AG09319 (cell line): Measurements from ENCODE around the gene ZNF133.

Experiments
- DNase-seq: peaks from one replicate; pipeline ENCODE4 v3.0.0-alpha.2; 2010; ENCODE audit warnings: low read depth; ENCODE audit errors: extremely low read depth
- CTCF ChIP-seq: IDR thresholded peaks from 2 replicates; pipeline ENCODE4 v1.5.1; 2011; ENCODE audit warnings: low read depth, mild to moderate bottlenecking, inconsistent platforms, low read length, moderate library complexity

Gene ZNF133

DNA sequence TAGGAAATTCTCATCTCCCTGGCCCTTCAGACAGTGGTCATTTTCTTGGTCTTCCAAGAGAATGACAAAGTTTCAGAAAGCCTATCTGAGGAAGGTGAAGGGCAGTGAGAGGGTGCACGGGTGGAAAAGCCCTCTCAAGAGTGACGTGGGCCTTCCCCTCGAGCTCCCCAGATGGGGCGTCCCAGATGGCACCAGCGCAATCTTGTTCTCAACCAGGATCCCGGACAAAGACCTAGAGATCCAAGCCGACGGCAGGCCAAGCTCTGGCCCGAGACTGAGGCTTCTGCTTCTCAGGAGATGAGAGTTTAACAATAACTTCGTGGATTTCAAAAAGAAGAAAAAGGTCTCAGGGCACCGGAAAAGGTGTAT is 797 bp upstream of the ZNF133 start:
- no peak for DNase-seq
- TF ChIP-seq CTCF: no peak

DNA sequence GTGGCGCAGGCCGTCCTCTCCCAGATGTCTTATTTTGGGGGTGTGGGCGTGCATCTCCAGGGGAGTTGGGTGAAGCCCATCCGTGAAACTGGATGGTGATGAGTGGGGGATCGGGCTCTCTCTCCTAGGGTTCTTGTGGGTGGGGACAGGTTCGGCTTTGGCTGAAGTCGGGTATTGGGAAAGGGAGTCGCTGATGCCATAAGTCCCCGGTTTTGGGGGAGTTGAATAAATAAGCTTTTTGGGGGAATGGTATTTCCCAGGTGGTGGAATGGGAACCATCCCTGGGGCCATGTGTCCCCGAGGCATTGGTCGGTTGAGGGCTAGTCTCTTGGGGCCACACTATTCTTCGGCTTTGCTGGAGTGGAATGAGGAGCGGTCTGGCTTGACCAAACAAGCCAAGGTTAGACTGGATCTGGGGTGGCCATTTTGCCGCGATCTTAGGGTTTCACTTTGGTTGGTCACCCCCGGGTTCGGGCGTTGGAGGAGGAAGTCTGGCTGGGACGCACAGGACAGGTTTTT is 481 bp downstream of the ZNF133 start:
- TF ChIP-seq CTCF: no peak
- DNase-seq: no peak

DNA sequence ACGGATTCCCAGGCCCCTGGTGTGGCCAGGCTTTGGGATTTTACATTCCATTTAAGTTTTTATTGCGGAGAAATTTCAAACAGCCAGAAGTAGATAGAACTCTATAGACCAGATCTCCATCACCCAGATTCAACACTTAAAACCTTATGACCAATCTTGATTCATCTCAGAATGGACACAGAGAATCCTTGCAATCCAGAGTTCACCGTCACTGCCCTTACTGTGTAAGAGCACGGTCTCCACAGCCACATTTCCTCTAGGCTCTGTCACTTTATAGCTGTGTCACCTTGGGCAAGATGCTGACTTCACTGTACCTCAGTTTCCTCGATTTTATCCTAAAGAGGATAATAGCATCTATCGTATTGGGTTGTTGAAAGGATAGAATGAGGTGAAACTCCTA is 979 bp downstream of the ZNF133 start:
- TF ChIP-seq CTCF: no peak
- no peak for DNase-seq

DNA sequence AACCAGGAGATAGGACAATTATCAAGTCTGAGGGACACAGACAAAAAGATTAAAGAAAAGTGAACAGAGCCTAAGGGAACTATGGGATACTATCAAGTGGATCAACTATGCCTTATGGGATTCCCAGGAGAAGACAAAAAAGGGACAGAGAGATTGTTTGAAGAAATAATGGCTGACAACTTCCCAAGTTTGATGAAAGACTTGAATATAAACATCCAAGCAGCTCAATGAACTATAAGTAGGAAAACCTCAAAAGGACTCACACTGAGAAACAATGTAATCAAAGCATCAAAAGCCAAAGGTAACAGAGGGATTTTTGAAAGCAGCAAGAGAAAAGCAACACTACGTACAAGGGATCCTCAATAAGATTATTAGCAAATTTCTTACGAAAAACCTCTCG is 11.0 kb downstream of the ZNF133 start:
- no peak for DNase-seq
- no peak for TF ChIP-seq CTCF

DNA sequence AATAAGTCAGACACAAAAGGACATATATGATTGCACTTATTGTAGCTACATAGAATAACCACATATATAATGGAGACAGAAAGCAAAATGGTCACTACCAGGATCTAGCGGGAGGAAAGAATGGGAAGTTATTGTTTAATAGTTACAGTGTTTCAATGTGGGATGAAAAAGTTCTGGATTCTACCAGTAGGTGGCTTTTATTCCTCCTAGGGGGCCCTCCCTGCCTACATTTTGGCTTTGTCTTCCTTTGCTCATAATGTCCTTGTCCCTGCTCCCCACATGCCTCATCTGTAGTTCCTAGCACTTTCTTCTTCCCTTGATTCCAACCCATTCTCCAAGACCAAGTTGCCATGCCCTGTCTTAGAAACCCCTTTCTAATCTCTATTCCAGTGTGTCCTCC is 16.3 kb downstream of the ZNF133 start:
- no peak; the same call in 1 of the 2 replicates for TF ChIP-seq CTCF
- no peak for DNase-seq

DNA sequence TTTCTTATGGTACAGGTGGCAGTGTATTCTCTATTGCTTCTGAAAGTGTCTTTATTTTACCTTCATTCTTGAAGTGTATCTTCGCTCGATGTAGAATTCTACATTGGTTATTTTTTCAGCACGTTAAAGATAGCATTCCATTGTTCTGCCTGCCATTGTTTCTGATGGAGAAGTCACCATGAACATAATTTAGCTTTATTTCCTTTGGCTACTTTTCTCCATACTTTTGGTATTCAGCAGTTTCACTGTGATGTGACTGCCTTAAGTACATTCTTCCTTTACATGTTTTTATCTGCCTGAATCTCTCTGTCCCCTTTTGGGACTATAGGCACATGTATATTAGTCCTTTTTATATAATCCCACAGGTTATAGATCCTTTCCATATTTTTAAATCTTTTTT is 19.0 kb downstream of the ZNF133 start:
- no peak for DNase-seq
- no peak for TF ChIP-seq CTCF

GRCh38 chr20:18310051-18310450 is 21.7 kb downstream of the ZNF133 start:
- no peak for TF ChIP-seq CTCF
- no peak for DNase-seq

DNA sequence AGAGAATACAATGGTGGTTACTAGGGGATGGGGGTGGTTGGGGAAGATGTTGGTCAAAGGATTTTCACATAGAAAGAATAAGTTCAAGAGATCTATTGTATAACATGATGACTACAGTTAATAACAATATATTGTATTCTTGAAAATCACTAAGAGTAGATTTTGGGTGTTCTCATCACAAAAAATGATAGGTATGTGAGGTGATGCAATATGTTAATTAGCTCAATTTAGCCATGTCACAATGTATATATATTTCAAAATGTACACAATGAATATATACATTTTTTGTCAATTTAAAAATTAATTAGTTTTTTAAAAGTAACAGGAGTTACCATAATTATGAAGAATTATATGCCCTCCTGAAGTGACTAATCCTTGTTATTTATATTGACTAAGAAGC is 22.3 kb downstream of the ZNF133 start:
- TF ChIP-seq CTCF: no peak
- no peak for DNase-seq
